ENCODE measurements around the gene LPIN3.

LPIN3 gene

GRCh38 chr20:41352106-41352505 lies 11.5 kb downstream of the LPIN3 start:
- no peak for DNase-seq

- DNase-seq = no peak
Observed at GRCh38 chr20:41352666-41353065, 12.0 kb downstream of the LPIN3 start.

- DNase-seq = no peak
Observed at GRCh38 chr20:41353530-41353929, 12.9 kb downstream of the LPIN3 start.

GRCh38 chr20:41355192-41355591 lies 14.6 kb downstream of the LPIN3 start:
- no peak for DNase-seq

- no peak for DNase-seq
Observed at GRCh38 chr20:41355598-41356203, 15.1 kb downstream of the LPIN3 start.

GRCh38 chr20:41356951-41357350 lies 16.3 kb downstream of the LPIN3 start:
- no peak for DNase-seq

GRCh38 chr20:41357424-41358163 lies 17.0 kb downstream of the LPIN3 start:
- no peak for DNase-seq

- DNase-seq = no peak
Observed at GRCh38 chr20:41358230-41358629, 17.6 kb downstream of the LPIN3 start.

GRCh38 chr20:41358717-41359116 lies 18.1 kb downstream of the LPIN3 start:
- no peak for DNase-seq

GRCh38 chr20:41359541-41360011 lies 19.0 kb downstream of the LPIN3 start:
- DNase-seq = no peak

- DNase-seq = no peak
Observed at GRCh38 chr20:41360831-41361756, 20.5 kb downstream of the LPIN3 start.

- DNase-seq = peak in 1 of 3 experiments; percentile 12
Observed at GRCh38 chr20:41361757-41362747, 21.4 kb downstream of the LPIN3 start.

GRCh38 chr20:41362748-41363140 lies 22.1 kb downstream of the LPIN3 start:
- DNase-seq = no peak

GRCh38 chr20:41363601-41364000 lies 23.0 kb downstream of the LPIN3 start:
- no peak for DNase-seq

- DNase-seq = no peak
Observed at GRCh38 chr20:41364236-41364855, 23.7 kb downstream of the LPIN3 start.

GRCh38 chr20:41364967-41365765 lies 24.5 kb downstream of the LPIN3 start:
- no peak for DNase-seq

GRCh38 chr20:41365777-41366545 lies 25.3 kb downstream of the LPIN3 start:
- DNase-seq = peak in 2 of 3 experiments; percentile 73 to 82

- peak in 2 of 3 experiments; percentile 58 to 60 for DNase-seq
Observed at GRCh38 chr20:41366546-41367392, 26.1 kb downstream of the LPIN3 start, which contains the start of gene EMILIN3. TSS of gene EMILIN3 (minus strand) at chr20:41366818. CDS start at chr20:41366634, 184 bp downstream.

GRCh38 chr20:41367393-41367695 lies 26.7 kb downstream of the LPIN3 start:
- DNase-seq = no peak

Data from NCI-H1417 (cell line).